ENCODE measurements around the gene SLC46A2.

Gene SLC46A2

GRCh38 chr9:112884721-112885120 is 6.0 kb downstream of the SLC46A2 start:
- DNase-seq = no peak

GRCh38 chr9:112884101-112884500 is 6.6 kb downstream of the SLC46A2 start:
- no peak for DNase-seq

GRCh38 chr9:112881331-112881730 is 9.3 kb downstream of the SLC46A2 start:
- DNase-seq = no peak

GRCh38 chr9:112880650-112881049 is 10.0 kb downstream of the SLC46A2 start:
- no peak for DNase-seq

- no peak for DNase-seq
Measured at GRCh38 chr9:112878752-112879151, 11.9 kb downstream of the SLC46A2 start.

GRCh38 chr9:112873773-112874405 is 16.8 kb downstream of the SLC46A2 start:
- DNase-seq = no peak

- no peak for DNase-seq
Measured at GRCh38 chr9:112872019-112872418, 18.7 kb downstream of the SLC46A2 start.

- no peak for DNase-seq
Measured at GRCh38 chr9:112870556-112870955, 20.1 kb downstream of the SLC46A2 start.

- no peak for DNase-seq
Measured at GRCh38 chr9:112869917-112870316, 20.8 kb downstream of the SLC46A2 start.

GRCh38 chr9:112869041-112869529 is 21.6 kb downstream of the SLC46A2 start:
- DNase-seq = no peak

- DNase-seq = no peak
Measured at GRCh38 chr9:112868461-112868860, 22.2 kb downstream of the SLC46A2 start.

GRCh38 chr9:112867275-112867991 is 23.2 kb downstream of the SLC46A2 start:
- no peak for DNase-seq

- DNase-seq = no peak
Measured at GRCh38 chr9:112866662-112867274, 23.9 kb downstream of the SLC46A2 start.

- DNase-seq = no peak
Measured at GRCh38 chr9:112864982-112865381, 25.7 kb downstream of the SLC46A2 start.

- DNase-seq = no peak
Measured at GRCh38 chr9:112864403-112864802, 26.3 kb downstream of the SLC46A2 start.

- no peak for DNase-seq
Measured at GRCh38 chr9:112863746-112864145, 26.9 kb downstream of the SLC46A2 start.

- DNase-seq = no peak
Measured at GRCh38 chr9:112863214-112863613, 27.5 kb downstream of the SLC46A2 start.

- DNase-seq = no peak
Measured at GRCh38 chr9:112861638-112862555, 28.8 kb downstream of the SLC46A2 start.

GRCh38 chr9:112861155-112861554 is 29.5 kb downstream of the SLC46A2 start:
- no peak for DNase-seq

- no peak for DNase-seq
Measured at GRCh38 chr9:112860451-112860850, 30.2 kb downstream of the SLC46A2 start.

- DNase-seq = no peak
Measured at GRCh38 chr9:112858625-112859147, 32.0 kb downstream of the SLC46A2 start.

- no peak for DNase-seq
Measured at GRCh38 chr9:112858005-112858404, 32.7 kb downstream of the SLC46A2 start.

- no peak for DNase-seq
Measured at GRCh38 chr9:112856843-112857242, 33.8 kb downstream of the SLC46A2 start.
